Fibroblast of pulmonary artery (primary cell): Measurements from ENCODE around the gene SPINT1.

Experiments used
- DNase-seq: peaks from one replicate; pipeline ENCODE4 v3.0.0-alpha.2; 2010; ENCODE audit warnings: low read depth
- H3K4me3 ChIP-seq: replicated peaks from 2 replicates; pipeline ENCODE4 v1.5.1; 2011; ENCODE audit warnings: low read depth, mild to moderate bottlenecking, control low read depth, low read length, moderate library complexity
- TF ChIP-seq, protein P1 (sequence below): IDR thresholded peaks from 2 replicates; pipeline ENCODE4 v1.5.1; 2011; ENCODE audit warnings: mild to moderate bottlenecking, control low read depth, low read length, inconsistent platforms; ENCODE audit errors: missing control alignments

Gene SPINT1

DNA sequence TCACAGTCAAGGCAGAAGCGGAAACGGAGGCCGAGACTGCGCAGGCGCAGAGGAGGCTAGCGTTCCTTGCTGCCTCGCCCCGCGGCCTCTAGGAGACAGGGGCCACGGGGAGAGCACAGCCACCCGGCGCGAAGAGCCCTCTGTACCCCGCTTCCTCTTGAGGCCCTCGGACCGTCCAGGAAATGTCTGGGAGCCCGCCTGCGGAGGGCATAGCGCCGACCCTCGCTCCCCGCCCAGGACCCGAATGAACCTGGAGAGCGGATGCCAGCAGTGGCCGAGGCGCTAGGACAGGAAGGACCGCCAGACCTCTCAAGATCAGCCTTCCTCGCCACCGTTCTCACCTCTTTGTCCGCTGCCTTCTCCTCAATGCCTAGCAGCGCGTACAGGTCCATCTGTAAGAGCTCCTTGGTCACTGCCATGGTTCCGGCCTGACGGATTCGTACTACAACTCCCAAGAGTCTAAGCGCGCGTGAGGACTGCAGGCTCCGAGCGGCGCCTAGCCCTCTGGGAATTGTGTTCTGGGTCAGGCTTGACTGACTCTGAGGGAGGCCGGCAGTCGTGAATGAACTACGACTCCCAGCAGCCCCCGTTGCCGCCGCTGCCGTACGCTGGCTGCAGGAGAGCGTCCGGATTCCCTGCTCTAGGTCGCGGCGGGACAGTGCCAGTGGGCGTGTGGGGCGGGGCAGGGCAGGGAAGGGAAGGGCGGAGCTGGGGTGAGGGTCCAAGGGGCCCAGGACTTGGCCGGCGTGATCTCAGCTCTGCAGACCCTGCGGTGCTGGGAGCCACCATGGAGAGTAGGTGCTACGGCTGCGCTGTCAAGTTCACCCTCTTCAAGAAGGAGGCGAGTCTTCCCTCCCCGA lies 36.6 kb upstream of the SPINT1 start, which contains the start of the genes DNAJC17 and ZFYVE19:
Gene DNAJC17 (minus strand): TSS at position 446 of the 860 bp plus-strand sequence. CDS start 27 bp downstream, at position 419.
Gene ZFYVE19 (plus strand): TSS at position 62 of the 860 bp plus-strand sequence. CDS start 501 bp downstream, at position 563.
- H3K4me3 ChIP-seq: peak within 1 kb of the TSS; percentile 74
- peak; percentile 98 for DNase-seq
- TF ChIP-seq, protein P1, sequence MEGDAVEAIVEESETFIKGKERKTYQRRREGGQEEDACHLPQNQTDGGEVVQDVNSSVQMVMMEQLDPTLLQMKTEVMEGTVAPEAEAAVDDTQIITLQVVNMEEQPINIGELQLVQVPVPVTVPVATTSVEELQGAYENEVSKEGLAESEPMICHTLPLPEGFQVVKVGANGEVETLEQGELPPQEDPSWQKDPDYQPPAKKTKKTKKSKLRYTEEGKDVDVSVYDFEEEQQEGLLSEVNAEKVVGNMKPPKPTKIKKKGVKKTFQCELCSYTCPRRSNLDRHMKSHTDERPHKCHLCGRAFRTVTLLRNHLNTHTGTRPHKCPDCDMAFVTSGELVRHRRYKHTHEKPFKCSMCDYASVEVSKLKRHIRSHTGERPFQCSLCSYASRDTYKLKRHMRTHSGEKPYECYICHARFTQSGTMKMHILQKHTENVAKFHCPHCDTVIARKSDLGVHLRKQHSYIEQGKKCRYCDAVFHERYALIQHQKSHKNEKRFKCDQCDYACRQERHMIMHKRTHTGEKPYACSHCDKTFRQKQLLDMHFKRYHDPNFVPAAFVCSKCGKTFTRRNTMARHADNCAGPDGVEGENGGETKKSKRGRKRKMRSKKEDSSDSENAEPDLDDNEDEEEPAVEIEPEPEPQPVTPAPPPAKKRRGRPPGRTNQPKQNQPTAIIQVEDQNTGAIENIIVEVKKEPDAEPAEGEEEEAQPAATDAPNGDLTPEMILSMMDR: no peak

- peak overlapping the region; percentile 74 for H3K4me3 ChIP-seq
- DNase-seq: no peak
- TF ChIP-seq, protein P1: no peak
These were observed 35.9 kb upstream of the SPINT1 start for GRCh38 chr15:40807888-40808461.

GRCh38 chr15:40808861-40809450 lies 34.9 kb upstream of the SPINT1 start:
- no peak for DNase-seq
- TF ChIP-seq, protein P1: no peak
- H3K4me3 ChIP-seq: no peak overlapping the region

DNA sequence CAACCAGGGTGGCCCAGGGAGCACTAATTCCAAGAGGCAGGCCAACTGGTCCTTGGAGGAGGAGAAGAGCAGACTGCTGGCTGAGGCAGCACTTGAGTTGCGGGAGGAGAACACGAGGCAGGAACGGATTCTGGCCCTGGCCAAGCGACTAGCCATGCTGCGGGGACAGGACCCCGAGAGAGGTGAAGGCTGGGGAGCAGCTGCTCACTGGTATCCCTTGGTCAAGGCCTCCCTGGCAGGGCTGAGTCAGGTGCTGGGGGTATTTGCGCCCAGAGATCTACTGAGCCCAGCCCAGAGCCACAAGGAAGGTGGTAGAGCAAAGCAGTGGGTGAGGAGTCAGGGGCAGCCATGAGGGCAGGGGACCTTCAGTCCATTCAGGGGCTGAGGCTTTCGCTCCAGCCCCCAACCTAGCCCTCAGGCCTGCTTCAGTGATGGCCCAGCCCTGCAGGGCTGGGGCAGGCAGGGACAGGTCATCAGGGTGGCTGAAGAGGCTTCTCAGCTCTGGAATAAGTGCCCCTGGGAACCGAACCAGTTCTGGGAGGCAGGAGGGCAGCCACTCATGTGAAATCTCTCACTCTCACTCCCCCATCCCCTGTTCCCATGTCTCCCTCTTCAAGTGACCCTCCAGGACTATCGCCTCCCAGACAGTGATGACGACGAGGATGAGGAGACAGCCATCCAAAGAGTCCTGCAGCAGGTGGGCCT lies 31.0 kb upstream of the SPINT1 start:
- TF ChIP-seq, protein P1: no peak
- no peak overlapping the region for H3K4me3 ChIP-seq
- DNase-seq: no peak

- TF ChIP-seq, protein P1: no peak
- H3K4me3 ChIP-seq: no peak overlapping the region
- peak; percentile 78 for DNase-seq
These were observed 28.7 kb upstream of the SPINT1 start for GRCh38 chr15:40815042-40815698.

GRCh38 chr15:40819048-40819447 lies 24.8 kb upstream of the SPINT1 start:
- TF ChIP-seq, protein P1: no peak
- DNase-seq: no peak
- H3K4me3 ChIP-seq: no peak overlapping the region
